A549 treated with AZD9567 at 1 μM for 4 hours (cell line): Measurements from ENCODE around the gene COQ6. TPM values are rescaled to one million over a fixed set of nuclear protein-coding genes. Genes with fewer than 3 reads are reported as not detected.

Experiments used
- total RNA-seq: library from RNA; stranded (reverse); fragments of 200-300 nt; extraction: Qiagen RNA extraction; gene quantifications from 5 replicates; pipeline ENCODE4 v1.2.3, GENCODE V29; 2022; ENCODE audit not compliant: insufficient read depth

The COQ6 gene
- total RNA-seq, result 28.6 to 38.6 TPM (median 29.8 TPM) in 5 replicates

DNA sequence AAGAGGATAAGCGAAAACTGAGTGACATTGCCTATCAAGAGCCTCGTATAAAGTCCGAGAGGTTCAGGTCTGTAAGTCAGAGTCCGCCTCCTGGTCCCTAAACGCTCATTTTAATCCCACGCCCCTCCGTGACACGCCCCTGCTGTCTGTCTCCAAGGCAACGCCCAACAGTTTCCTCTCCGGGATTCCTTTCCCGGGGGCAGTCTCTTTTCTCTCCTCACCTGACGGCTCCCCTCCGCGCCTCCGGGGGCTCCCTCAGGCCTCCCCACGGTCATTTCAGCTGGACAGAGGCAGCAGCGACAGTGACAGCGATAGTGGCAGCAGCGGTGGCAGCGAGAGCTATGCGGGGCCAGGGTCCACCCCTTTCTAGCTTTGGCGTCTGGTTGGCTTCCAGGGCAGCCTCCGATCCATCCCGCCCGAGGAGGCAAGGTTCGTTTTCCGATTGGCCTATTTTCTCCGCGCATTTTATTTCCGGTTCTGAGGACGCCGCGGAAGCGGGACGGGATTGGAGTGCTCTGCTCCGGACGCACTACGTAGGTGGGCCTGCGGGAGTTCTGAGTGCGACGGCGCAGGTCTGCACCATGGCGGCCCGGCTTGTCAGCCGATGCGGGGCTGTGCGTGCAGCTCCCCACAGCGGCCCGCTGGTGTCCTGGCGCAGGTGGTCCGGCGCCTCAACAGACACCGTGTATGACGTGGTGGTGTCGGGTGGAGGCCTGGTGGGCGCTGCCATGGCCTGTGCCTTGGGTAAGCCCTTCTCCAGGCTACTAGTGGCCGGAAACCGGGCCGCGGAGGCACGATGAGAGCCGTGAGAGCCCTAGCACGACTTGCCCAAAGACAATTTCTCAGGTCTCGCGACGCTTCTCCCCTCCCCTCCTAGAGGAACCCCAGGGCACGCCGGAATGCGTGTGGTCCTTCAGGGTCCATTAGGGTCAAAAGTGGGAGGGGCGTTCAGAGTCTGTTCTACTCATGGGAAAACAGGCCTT lies at the start of gene COQ6, which contains the start of gene FAM161B:
COQ6 (plus strand) TSS at position 551 of the 983 bp plus-strand sequence; CDS start at position 582, 31 bp downstream.
FAM161B (minus strand) TSS at position 343 of the 983 bp plus-strand sequence; CDS start at position 275, 68 bp downstream.

Other genes starting within 250 kb of the COQ6 start
- gene PNMA1, start 235.9 kb upstream of the COQ6 start, total RNA-seq, result 49.6 to 64.5 TPM (median 61.7 TPM) in 5 replicates
- 8.3 to 19.9 TPM (median 9.7 TPM) in 5 replicates for gene PTGR2, start 98.5 kb upstream of the COQ6 start, total RNA-seq
- 43.6 to 50.8 TPM (median 44.6 TPM) in 5 replicates for gene ZNF410, start 63.4 kb upstream of the COQ6 start, total RNA-seq
- 2.0 to 2.2 TPM (median 2.1 TPM) in 5 replicates for gene FAM161B, start 208 bp upstream of the COQ6 start, total RNA-seq
- gene ENTPD5, start 69.0 kb downstream of the COQ6 start, total RNA-seq, result 5.9 to 7.4 TPM (median 6.7 TPM) in 5 replicates
- gene BBOF1, start 69.0 kb downstream of the COQ6 start, total RNA-seq, result 2.6 to 4.7 TPM (median 3.6 TPM) in 5 replicates
- gene ALDH6A1, start 134.2 kb downstream of the COQ6 start, total RNA-seq, result 2.1 to 5.9 TPM (median 2.5 TPM) in 5 replicates
- 4.2 to 7.0 TPM (median 5.1 TPM) in 5 replicates for gene LIN52, start 134.7 kb downstream of the COQ6 start, total RNA-seq